Subcutaneous adipose tissue (tissue), 4 donors: ENCODE results near the gene IL1RAPL1. TPM values are rescaled to one million over a fixed set of nuclear protein-coding genes. Genes with fewer than 3 reads are reported as not detected.

ENCODE experiments used
- CTCF ChIP-seq: fragments of 450-650 bp; IDR thresholded peaks from one replicate; pipeline ENCODE4 v1.5.1; 2016; ENCODE audit warnings: low read depth, mild to moderate bottlenecking, control low read depth, antibody characterized with exemption, moderate library complexity
- total RNA-seq, 4 donors: library from RNA; depleted of rRNA; stranded (reverse); fragments of >200 nt; gene quantifications; one replicate each; pipeline ENCODE4 v1.1.0, GENCODE V29; 2016

Gene IL1RAPL1
- total RNA-seq, 4 donors from 2014 or later, result 0.66 TPM; not detected in 3

DNA sequence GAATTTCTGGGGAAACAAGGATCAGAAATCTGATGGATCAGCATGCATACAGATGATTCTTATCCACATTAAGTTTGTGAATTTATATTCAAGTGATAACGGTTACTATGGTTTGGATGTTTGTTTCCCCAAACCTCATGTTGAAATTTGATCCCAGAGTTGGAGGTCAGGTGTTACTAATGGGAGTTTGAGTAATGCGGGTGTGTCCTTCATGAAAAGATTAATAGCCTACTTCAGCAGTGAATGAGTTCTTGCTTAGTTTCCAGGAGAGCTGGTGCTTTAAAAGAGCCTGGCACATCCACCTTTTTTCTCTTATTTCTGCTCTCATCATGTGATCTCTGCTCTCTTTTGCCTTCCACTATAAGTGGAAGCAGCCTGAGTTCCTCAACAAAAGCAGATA, 712.4 kb downstream of the IL1RAPL1 start:
- TF ChIP-seq CTCF, result no peak

DNA sequence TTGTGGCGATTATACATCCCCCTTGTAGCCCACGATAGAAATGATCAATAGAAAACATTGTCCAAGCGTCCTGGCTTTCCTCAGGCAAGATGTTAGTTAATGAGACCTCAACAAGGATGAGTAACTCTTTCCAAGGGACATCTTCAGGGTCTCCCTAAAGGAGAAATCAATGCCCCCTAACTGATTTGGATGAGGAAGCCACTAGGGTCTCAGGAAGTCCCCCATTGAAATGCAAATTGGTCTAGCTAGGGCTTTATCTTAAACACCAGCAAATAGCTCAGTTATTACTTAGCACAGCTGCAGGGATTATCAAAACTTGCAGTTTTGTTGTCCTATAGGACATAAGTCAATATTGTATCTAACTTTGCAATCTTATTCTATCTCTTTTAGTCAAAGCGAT, 721.5 kb downstream of the IL1RAPL1 start:
- TF ChIP-seq CTCF, result no peak

DNA sequence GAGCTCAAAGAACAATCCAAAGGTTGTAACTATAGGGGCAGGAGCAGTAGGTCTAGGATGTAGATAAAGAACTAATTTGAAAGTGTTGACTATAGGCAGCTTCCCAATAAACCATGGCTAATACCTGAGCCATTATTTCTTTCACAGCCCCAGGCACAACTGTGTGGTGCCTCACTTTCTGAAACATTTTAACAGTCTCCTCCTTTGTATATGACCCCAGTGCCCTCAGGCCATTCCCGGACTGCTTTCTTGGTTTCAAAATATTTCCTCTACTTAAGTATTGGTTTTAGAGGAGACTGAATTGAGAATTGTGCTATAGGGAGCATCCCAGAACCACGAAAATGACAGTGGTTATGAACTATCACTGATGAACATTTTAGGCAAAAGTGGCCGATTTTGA, 728.7 kb downstream of the IL1RAPL1 start:
- TF ChIP-seq CTCF, result no peak

GRCh38 chrX:29318012-29318411, 730.8 kb downstream of the IL1RAPL1 start:
- TF ChIP-seq CTCF, result no peak

DNA sequence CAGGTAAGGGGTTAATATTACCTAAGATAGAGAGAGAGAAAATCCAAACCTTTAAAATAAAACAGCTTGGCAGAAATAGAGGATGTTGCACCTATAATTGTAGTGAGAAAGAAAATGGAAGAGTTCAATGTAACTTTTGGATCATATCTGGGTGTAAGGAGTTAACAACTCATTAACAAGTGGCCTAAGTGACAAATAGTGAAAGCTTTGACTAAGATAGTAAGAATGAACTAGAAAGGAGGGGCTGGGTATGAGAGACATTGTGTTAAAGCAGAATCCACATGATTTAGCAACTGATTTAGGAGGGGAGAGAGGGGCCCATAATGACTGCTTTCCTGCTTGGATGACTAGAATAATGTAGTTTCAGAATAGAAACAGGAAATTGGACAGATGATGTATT, 761.0 kb downstream of the IL1RAPL1 start:
- no peak for TF ChIP-seq CTCF

DNA sequence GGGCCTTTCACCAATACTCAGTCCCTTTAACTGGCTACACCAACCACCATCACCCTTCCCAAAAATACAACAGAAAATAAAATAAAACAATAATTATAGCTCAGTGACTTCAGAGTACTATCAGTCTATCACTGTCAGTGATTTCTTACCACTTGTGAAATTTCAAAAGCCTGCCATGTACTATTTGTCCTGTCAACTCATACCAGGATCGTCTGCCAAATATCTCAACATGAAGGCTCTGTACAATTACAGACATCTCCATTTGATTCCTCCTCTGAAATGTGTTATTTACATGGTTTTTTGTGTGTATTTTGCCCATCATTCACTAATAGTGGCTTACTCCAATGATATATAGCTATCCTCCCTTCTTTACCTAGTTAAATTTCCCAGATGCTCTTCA, 772.0 kb downstream of the IL1RAPL1 start:
- no peak for TF ChIP-seq CTCF

DNA sequence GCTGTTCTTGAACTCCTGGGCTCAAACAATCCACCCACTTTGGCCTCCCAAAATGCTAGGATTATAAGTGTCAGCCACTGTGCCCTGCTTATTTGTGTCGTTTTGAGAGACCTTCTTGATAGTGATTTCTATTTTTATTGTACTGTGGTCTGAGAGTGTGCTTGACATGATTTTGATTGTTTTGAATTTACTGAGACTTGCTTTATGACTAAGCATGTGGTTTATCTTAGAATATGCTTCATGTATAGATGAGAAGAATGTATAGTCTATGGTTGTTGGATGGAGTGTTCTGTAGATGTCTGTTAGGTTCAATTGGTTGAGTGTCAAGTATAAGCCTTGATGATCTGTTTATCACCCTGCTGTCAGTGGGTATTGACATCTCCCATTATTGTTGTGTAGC, 789.3 kb downstream of the IL1RAPL1 start:
- TF ChIP-seq CTCF, result no peak
